Measurements from ENCODE around the gene CHRNB4. TPM values are rescaled to one million over a fixed set of nuclear protein-coding genes. Genes with fewer than 3 reads are reported as not detected.

CHRNB4 gene
- polyA plus RNA-seq, 2 of the 4 experiments (the other 2 are of a cell fraction), result 0.53 to 3.2 TPM

- no peak for DNase-seq (ENCODE audit: low read depth in 1 of 2, low spot score in 1 of 2)
- ChIA-PET CTCF (interaction anchor here (0.6 to 19.2 kb wide), 32 partner anchors 13 to 1377 kb away, joined by 3 to 256 read pairs (median 5); partner anchors contain the start of genes CHRNA5 and CHRNB4), POLR2A (interaction anchor here (1.3 kb wide), 1 partner anchor 121 kb away, joined by 4 read pairs; no protein-coding TSS in a partner anchor)
- ATAC-seq, result peak in 1 of 2 experiments; percentile 46; a peak in 3 of 6 replicates
- no peaks in the 10 kb centered on the region for H3K9me3 ChIP-seq
- H3K4me2 ChIP-seq, result peak overlapping the region; percentile 99
- TF ChIP-seq CEBPB (IDR thresholded peaks at IDR 0.05) (no peak), ZSCAN20 (CRISPR knock-in tag; IDR thresholded peaks at IDR 0.05) (no peak), ZFP36 (IDR thresholded peaks at IDR 0.05; ENCODE audit: borderline replicate concordance, partially characterized antibody) (peak; percentile 80), RAD21 (conservative IDR thresholded peaks at IDR 0.05 in 1 of 2, IDR thresholded peaks at IDR 0.05 in 1 of 2) (no peak), FOXS1 (CRISPR knock-in tag; IDR thresholded peaks at IDR 0.05) (no peak), PBX3 (IDR thresholded peaks at IDR 0.05) (no peak), MAFK (IDR thresholded peaks at IDR 0.05; ENCODE audit: partially characterized antibody) (no peak), HMGXB4 (CRISPR knock-in tag; IDR thresholded peaks at IDR 0.05; ENCODE audit: borderline replicate concordance) (no peak), CTCF (IDR thresholded peaks at IDR 0.05) (no peak), KDM1A (IDR thresholded peaks at IDR 0.05; ENCODE audit: low read depth) (peak; percentile 77; the same call in 1 of the 2 replicates), BHLHE40 (IDR thresholded peaks at IDR 0.05; ENCODE audit: low read depth, low read length) (no peak)
- peaks cover 14% of the 10 kb centered on the region; the same call in 2 of the 3 replicates for H3K4me1 ChIP-seq
- H3K4me3 ChIP-seq, result no peak overlapping the region; the same call in 1 of the 3 replicates
- 83% methylated on average over 19 of the region's 20 CpGs for WGBS (ENCODE audit: missing lambda C conversion rate)
- FAIRE-seq, result no peak
- no peak overlapping the region for H3K27ac ChIP-seq
Measured at GRCh38 chr15:78619022-78619950, 21.7 kb downstream of the CHRNB4 start.

- TF ChIP-seq ATOH8 (CRISPR knock-in tag; IDR thresholded peaks at IDR 0.05; ENCODE audit: low read depth) (no peak), RAD21 (conservative IDR thresholded peaks at IDR 0.05 in 1 of 2, IDR thresholded peaks at IDR 0.05 in 1 of 2) (peak; percentile 92 to 96), CTCF (IDR thresholded peaks at IDR 0.05) (peak; percentile 97), SMC3 (IDR thresholded peaks at IDR 0.05) (peak; percentile 95)
- no peaks in the 10 kb centered on the region for H3K9me3 ChIP-seq
- WGBS (ENCODE audit: missing lambda C conversion rate), result 15% methylated on average over 8 of the region's 8 CpGs
- H3K4me1 ChIP-seq, result peaks cover 14% of the 10 kb centered on the region; the same call in 2 of the 3 replicates
- peak; percentile 96 for FAIRE-seq
- ATAC-seq, result peak; percentile 77 to 78
- H3K4me3 ChIP-seq, result no peak overlapping the region
- CTCF ChIA-PET, result interaction anchor here (0.8 to 19.2 kb wide), 28 partner anchors 13 to 315 kb away, joined by 3 to 256 read pairs (median 5); partner anchors contain the start of genes CHRNA5 and CHRNB4
- no peak overlapping the region for H3K27ac ChIP-seq
- DNase-seq (ENCODE audit: low read depth in 1 of 2, low spot score in 1 of 2), result peak; percentile 89 to 96
- POLR2A ChIA-PET, result no interaction called here
- peak overlapping the region; percentile 61 for H3K4me2 ChIP-seq
Measured at GRCh38 chr15:78618490-78618934, 22.5 kb downstream of the CHRNB4 start.
